Endothelial cell of umbilical vein (primary cell): Measurements from ENCODE around the gene CEACAM21. TPM values are rescaled to one million over a fixed set of nuclear protein-coding genes. Genes with fewer than 3 reads are reported as not detected.

ENCODE experiments used
- BruUV-seq: library from RNA; stranded (reverse); fragments of 400-500 nt; replicated peaks from 2 replicates; lab custom pipeline; 2021; lab: Mats Ljungman, UMichigan
- CTCF ChIA-PET: fragments of 300-600, 350-600 bp; sonication (Branson Sonifier 250); formaldehyde crosslinking; loops from one replicate; lab custom pipeline; 2021; ENCODE audit warnings: antibody characterized with exemption, inconsistent platforms; lab: Charles Lee
- POLR2A ChIA-PET: fragments of 300-600, 350-600 bp; sonication (Branson Sonifier 250); formaldehyde crosslinking; loops from one replicate; lab custom pipeline; 2021; ENCODE audit warnings: antibody characterized with exemption, inconsistent platforms; lab: Charles Lee
- DNase-seq: peaks from one replicate; pipeline ENCODE4 v3.0.0-alpha.2; 2011; ENCODE audit warnings: low read depth, low spot score
- FAIRE-seq: peaks from 2 replicates; lab custom pipeline; 2011; peaks lifted over from hg19 to GRCh38; lab: Jason Lieb, UNC
- H2AFZ ChIP-seq: 2 replicates; pipeline ENCODE4 v1.6.0; 2012; ENCODE audit warnings: low read depth, low read length, control low read depth, inconsistent platforms
- H3K27ac ChIP-seq: 2 replicates; pipeline ENCODE4 v1.5.1; 2011; ENCODE audit warnings: low read depth, mild to moderate bottlenecking, control low read depth, low read length, moderate library complexity; ENCODE audit not compliant: insufficient read depth
- H3K27me3 ChIP-seq, 2 experiments: 2 replicates each; pipeline versions ENCODE4 v1.6.0 to v1.6.1; 2011; ENCODE audit warnings: low read length in 2 of 2, mixed read lengths in 1 of 2; ENCODE audit not compliant: control insufficient read depth in 2 of 2, insufficient read depth in 2 of 2
- H3K36me3 ChIP-seq, 2 experiments: 2 replicates in 1 of 2; 3 replicates in 1 of 2; pipeline ENCODE4 v1.5.1; 2011; ENCODE audit warnings: low read length in 2 of 2, mild to moderate bottlenecking in 1 of 2, moderate library complexity in 1 of 2; ENCODE audit not compliant: control insufficient read depth in 2 of 2, insufficient read depth in 2 of 2; ENCODE audit errors: extremely low read depth in 1 of 2
- H3K4me1 ChIP-seq: 3 replicates; pipeline ENCODE4 v1.5.1; 2011; ENCODE audit warnings: mild to moderate bottlenecking, low read length; ENCODE audit not compliant: control insufficient read depth, insufficient read depth; ENCODE audit errors: extremely low read depth
- H3K4me2 ChIP-seq: 2 replicates; pipeline ENCODE4 v1.6.1; 2011; ENCODE audit warnings: low read length, control low read depth, mixed read lengths; ENCODE audit not compliant: insufficient read depth
- H3K4me3 ChIP-seq, 3 experiments: fragments of 200-600 bp in 1 of 3; sonication (generic), shearing (Covaris generic) in 1 of 3; replicated peaks in 1 of 3; 2 replicates each; pipeline ENCODE4 v1.5.1; 2011 to 2016; ENCODE audit warnings: control low read depth in 3 of 3, low read length in 3 of 3, mild to moderate bottlenecking in 2 of 3, inconsistent platforms in 1 of 3, low read depth in 1 of 3, moderate library complexity in 1 of 3; ENCODE audit not compliant: insufficient read depth in 1 of 3
- H3K79me2 ChIP-seq: 2 replicates; pipeline ENCODE4 v1.6.0; 2012; ENCODE audit warnings: low read length, inconsistent platforms; ENCODE audit not compliant: control insufficient read depth, insufficient read depth
- H3K9ac ChIP-seq: replicated peaks from 2 replicates; pipeline ENCODE3; 2011; ENCODE audit warnings: low read length, control low read depth; ENCODE audit not compliant: insufficient read depth; ENCODE audit errors: extremely low read depth
- H3K9me1 ChIP-seq: replicated peaks from 3 replicates; pipeline ENCODE4 v1.6.0; 2011; ENCODE audit warnings: mild to moderate bottlenecking, low read length; ENCODE audit not compliant: control insufficient read depth, insufficient read depth; ENCODE audit errors: extremely low read depth
- H3K9me3 ChIP-seq: replicated peaks from 2 replicates; pipeline ENCODE4 v1.5.1; 2012; ENCODE audit warnings: low read length, inconsistent platforms; ENCODE audit not compliant: control insufficient read depth, insufficient read depth
- H4K20me1 ChIP-seq: replicated peaks from 2 replicates; pipeline ENCODE3; 2011; ENCODE audit warnings: mild to moderate bottlenecking, low read length; ENCODE audit not compliant: control insufficient read depth, insufficient read depth; ENCODE audit errors: extremely low read depth
- CTCF ChIP-seq, 2 donors: IDR thresholded peaks; 1 replicate in 1 of 2; 2 replicates in 1 of 2; pipeline ENCODE4 v1.5.1; 2011; ENCODE audit warnings: low read length in 2 of 2, mild to moderate bottlenecking in 2 of 2, moderate library complexity in 2 of 2, control low read depth in 1 of 2, inconsistent platforms in 1 of 2, low read depth in 1 of 2; ENCODE audit not compliant: insufficient read depth in 1 of 2; ENCODE audit errors: extremely low read depth in 1 of 2
- EZH2 ChIP-seq: IDR thresholded peaks from 2 replicates; pipeline ENCODE4 v1.6.1; 2012; ENCODE audit warnings: borderline replicate concordance, low read depth, mild to moderate bottlenecking, moderate library complexity, low read length, inconsistent platforms; ENCODE audit not compliant: severe bottlenecking
- FOS ChIP-seq: IDR thresholded peaks from 2 replicates; pipeline ENCODE4 v1.6.1; 2011; ENCODE audit warnings: mild to moderate bottlenecking, low read length, moderate library complexity, borderline replicate concordance; ENCODE audit not compliant: insufficient read depth
- GATA2 ChIP-seq: IDR thresholded peaks from 2 replicates; pipeline ENCODE4 v1.7.0; 2011; ENCODE audit warnings: low read depth, mild to moderate bottlenecking, moderate library complexity, mixed read lengths, low read length; ENCODE audit not compliant: insufficient read length, insufficient read depth
- JUN ChIP-seq: IDR thresholded peaks from 2 replicates; pipeline ENCODE4 v1.6.1; 2011; ENCODE audit warnings: borderline replicate concordance, low read depth; ENCODE audit not compliant: insufficient read length, insufficient read depth
- MAX ChIP-seq: IDR thresholded peaks from 2 replicates; pipeline ENCODE4 v1.6.1; 2011; ENCODE audit not compliant: insufficient read depth, insufficient read length
- MYC ChIP-seq: IDR thresholded peaks from one replicate; pipeline ENCODE4 v1.6.1; 2011; ENCODE audit warnings: mild to moderate bottlenecking, low read depth, low read length
- POLR2A ChIP-seq: IDR thresholded peaks from 2 replicates; pipeline ENCODE4 v1.6.1; 2012; ENCODE audit warnings: low read depth, mild to moderate bottlenecking, control low read depth, low read length
- POLR2AphosphoS5 ChIP-seq: IDR thresholded peaks from 2 replicates; pipeline ENCODE4 v1.6.1; 2012; ENCODE audit warnings: low read depth, mild to moderate bottlenecking, control low read depth, low read length, moderate library complexity; ENCODE audit not compliant: insufficient read depth
- dilution Hi-C: fragments of 300-500 bp; cut with MboI; formaldehyde crosslinking; loops from one replicate; pipeline ENCODE4 v1.15.0; 2019; ENCODE audit warnings: low sequenced_read_pairs; ENCODE audit not compliant: extremely low pct_ligation_motif_present
- intact Hi-C: fragments of 100-400 bp; cut with micrococcal nuclease; formaldehyde crosslinking; loops from one replicate; pipeline ENCODE4 v1.10.0; 2022
- polyA plus RNA-seq, 4 experiments: library from polyadenylated mRNA; depleted of rRNA in 3 of 4; stranded (reverse) in 3 of 4; unstranded in 1 of 4; fragments of >200 nt; gene quantifications; 2 replicates each; pipeline versions ENCODE4 v1.2.1 to v1.2.3, GENCODE V29; 2011 to 2012; ENCODE audit warnings: missing spikeins in 1 of 4
- total RNA-seq: library from RNA; stranded (reverse); gene quantifications from 2 replicates; pipeline ENCODE4 v1.2.3, GENCODE V29; 2021

Gene CEACAM21
- total and polyA plus RNA-seq, 2 donors (not counting 3 experiments of a cell fraction or from before 2014, with no cell fraction given): 0.81 to 1.7 TPM

- H2AFZ ChIP-seq: no peak overlapping the region
- no peaks in the 10 kb centered on the region for H3K36me3 ChIP-seq
- ChIA-PET POLR2A (no interaction called here), CTCF (interaction anchor here (1.1 to 2.1 kb wide), 2 partner anchors 48 to 79 kb away, joined by 3 to 9 read pairs; no protein-coding TSS in a partner anchor)
- no peak overlapping the region for H3K27ac ChIP-seq
- no TSS peak for BruUV-seq
- no peak overlapping the region for H3K9ac ChIP-seq
- H3K79me2 ChIP-seq: no peaks in the 10 kb centered on the region
- no peak for DNase-seq
- TF ChIP-seq GATA2 (no peak), MYC (no peak), FOS (no peak), POLR2A (no peak), MAX (no peak), CTCF (IDR thresholded peaks at IDR 0.05; ENCODE audit: extremely low read depth in 1 of 2, insufficient read depth in 1 of 2, low read depth in 1 of 2, low read length in 2 of 2) (no peak), JUN (no peak), POLR2AphosphoS5 (no peak), EZH2 (no peak)
- no peaks in the 10 kb centered on the region for H3K9me1 ChIP-seq
- H3K27me3 ChIP-seq: peaks cover 34 to 38% of the 10 kb centered on the region in 2 experiments
- no peak overlapping the region for H3K4me3 ChIP-seq
- H3K4me2 ChIP-seq: no peak overlapping the region
- no peaks in the 10 kb centered on the region for H4K20me1 ChIP-seq
- intact Hi-C loops (no loop called here), dilution Hi-C loops (no loop called here)
- H3K4me1 ChIP-seq: peaks cover 28% of the 10 kb centered on the region
- no peak for FAIRE-seq
- peaks cover 6% of the 10 kb centered on the region for H3K9me3 ChIP-seq
Measured at GRCh38 chr19:41528106-41528505, 47.9 kb upstream of the CEACAM21 start.
